GM20000 (cell line): ENCODE data around the gene SLC37A4.

Experiments used
- DNase-seq: peaks from one replicate; pipeline ENCODE4 v3.0.0; 2012; ENCODE audit warnings: low spot score
- CTCF ChIP-seq: IDR thresholded peaks from 2 replicates; pipeline ENCODE4 v1.5.1; 2012; ENCODE audit warnings: mild to moderate bottlenecking, control low read depth; ENCODE audit errors: extremely low read depth, missing control alignments

Gene SLC37A4

GRCh38 chr11:119030329-119031047 lies at the start of gene SLC37A4:
SLC37A4 (minus strand) TSS chr11:119030877.
- DNase-seq = peak; percentile 98
- peak; percentile 91 for TF ChIP-seq CTCF

- DNase-seq = no peak
- no peak for TF ChIP-seq CTCF
Observed at GRCh38 chr11:119078675-119079420, 48.2 kb upstream of the SLC37A4 start.

- TF ChIP-seq CTCF = no peak
- no peak for DNase-seq
Observed at GRCh38 chr11:119077839-119078238, 47.2 kb upstream of the SLC37A4 start.

GRCh38 chr11:119067371-119068222 lies 36.9 kb upstream of the SLC37A4 start, which contains the start of gene VPS11:
VPS11 (plus strand) TSS chr11:119067818; CDS start chr11:119067824, 6 bp downstream.
- DNase-seq = peak; percentile 96
- no peak for TF ChIP-seq CTCF

- peak; percentile 64 for DNase-seq
- TF ChIP-seq CTCF = peak; percentile 36
Observed at GRCh38 chr11:119065369-119065768, 34.7 kb upstream of the SLC37A4 start.

- no peak for DNase-seq
- TF ChIP-seq CTCF = no peak
Observed at GRCh38 chr11:119062779-119063178, 32.1 kb upstream of the SLC37A4 start.
